GM12872 (cell line): ENCODE data around the gene PPBP.

ENCODE experiments used
- TF ChIP-seq, protein P1 (sequence below): IDR thresholded peaks from 3 replicates; pipeline ENCODE4 v1.5.1; 2011; ENCODE audit warnings: low read depth, mild to moderate bottlenecking, low read length, moderate library complexity; ENCODE audit not compliant: insufficient read depth

PPBP gene

DNA sequence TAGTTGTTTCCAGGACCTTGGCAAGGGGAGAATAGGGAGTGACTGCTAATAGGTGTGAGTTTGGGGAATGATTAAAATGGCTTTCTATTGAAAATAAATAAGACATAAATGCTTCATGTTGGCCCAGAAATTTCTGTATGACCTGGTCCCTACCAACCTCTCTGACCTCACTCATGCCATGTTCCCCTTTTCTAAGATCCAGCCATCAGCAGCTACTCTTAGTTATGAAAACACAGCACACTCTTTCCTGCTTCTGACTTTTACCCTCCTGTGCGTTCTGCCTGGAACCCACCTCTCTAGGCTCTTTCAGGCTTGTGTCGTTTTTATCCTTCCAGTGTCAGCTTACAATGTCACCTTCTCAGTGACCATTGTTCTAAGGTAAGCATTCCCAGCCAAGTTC, 25.3 kb upstream of the PPBP start:
- TF ChIP-seq, protein P1, sequence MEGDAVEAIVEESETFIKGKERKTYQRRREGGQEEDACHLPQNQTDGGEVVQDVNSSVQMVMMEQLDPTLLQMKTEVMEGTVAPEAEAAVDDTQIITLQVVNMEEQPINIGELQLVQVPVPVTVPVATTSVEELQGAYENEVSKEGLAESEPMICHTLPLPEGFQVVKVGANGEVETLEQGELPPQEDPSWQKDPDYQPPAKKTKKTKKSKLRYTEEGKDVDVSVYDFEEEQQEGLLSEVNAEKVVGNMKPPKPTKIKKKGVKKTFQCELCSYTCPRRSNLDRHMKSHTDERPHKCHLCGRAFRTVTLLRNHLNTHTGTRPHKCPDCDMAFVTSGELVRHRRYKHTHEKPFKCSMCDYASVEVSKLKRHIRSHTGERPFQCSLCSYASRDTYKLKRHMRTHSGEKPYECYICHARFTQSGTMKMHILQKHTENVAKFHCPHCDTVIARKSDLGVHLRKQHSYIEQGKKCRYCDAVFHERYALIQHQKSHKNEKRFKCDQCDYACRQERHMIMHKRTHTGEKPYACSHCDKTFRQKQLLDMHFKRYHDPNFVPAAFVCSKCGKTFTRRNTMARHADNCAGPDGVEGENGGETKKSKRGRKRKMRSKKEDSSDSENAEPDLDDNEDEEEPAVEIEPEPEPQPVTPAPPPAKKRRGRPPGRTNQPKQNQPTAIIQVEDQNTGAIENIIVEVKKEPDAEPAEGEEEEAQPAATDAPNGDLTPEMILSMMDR, result no peak

DNA sequence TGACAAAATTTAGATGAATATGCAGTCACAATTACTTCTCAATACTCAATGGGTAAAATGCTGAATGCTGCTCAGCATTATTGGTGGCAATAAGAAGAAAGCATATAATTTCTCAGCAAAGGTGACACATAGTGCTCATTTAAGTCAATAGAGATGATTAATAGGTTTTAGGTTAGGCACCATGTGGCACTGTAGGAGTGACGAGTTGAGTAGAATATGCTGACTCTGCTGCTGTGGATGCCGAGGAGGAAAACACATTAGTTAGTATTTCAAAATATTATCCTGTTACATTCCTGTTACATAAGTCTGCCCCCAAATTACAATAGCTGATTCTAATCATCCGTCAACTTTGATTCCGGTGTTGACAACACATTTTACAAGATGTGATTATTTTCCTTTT, 24.1 kb upstream of the PPBP start:
- TF ChIP-seq, protein P1, result no peak

DNA sequence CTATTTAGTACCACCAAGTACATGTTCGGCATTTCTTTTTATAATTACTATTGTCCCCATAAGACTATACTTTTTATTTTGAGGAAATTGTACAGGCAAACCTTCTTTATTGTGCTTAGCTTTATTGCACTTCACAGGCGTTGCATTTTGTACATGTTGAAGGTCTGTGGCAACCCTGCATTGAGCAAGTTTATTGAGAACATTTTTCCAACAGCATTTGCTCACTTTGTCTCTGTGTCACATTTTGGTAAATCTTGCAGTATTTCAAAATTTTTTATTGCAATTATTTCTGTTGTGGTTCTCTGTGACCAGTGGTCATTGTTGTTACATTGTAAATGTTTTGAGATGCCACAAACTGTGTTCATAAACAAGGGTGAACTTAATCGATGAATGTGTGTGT, 21.3 kb upstream of the PPBP start:
- TF ChIP-seq, protein P1, result no peak

DNA sequence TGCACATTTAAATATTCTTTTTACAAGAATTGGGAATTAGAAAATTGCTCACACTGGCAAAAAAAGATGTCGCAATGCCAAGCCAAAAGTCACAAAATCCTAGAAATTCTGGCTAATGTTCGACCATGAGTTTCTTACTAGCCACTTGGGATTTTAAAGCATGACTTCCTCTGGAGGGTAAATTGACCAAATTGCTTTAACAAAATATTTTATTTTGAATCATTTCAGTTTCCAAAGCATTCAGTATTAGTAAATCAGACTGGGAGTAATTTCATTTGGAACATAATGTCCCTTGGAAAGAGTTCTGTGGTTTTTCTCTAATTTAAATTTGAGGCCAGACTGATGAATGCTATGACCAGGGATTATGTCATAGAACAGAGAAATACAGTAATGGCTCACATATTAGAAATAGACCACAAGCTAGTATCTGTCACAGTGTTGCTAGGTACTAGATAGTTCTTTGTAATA, 18.1 kb upstream of the PPBP start:
- TF ChIP-seq, protein P1, result no peak

DNA sequence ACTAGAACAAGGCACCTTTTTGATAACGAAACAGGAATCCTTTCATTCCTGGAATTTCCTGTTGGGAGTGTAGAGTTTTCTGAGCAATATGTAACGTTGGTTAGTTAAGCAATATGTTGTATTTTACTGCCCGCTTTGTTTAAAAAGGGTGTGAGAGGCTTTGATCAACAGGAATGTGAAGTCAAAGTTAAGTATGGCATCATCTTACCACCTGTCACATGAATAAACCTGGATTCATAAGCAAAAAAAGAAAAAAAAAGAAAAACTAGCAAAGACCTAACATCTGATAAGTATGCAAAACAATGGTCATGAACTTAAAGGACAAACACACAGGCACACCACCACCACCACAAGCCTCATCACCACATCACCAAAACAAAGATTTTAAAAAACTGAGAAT, 17.5 kb upstream of the PPBP start:
- TF ChIP-seq, protein P1, result no peak

DNA sequence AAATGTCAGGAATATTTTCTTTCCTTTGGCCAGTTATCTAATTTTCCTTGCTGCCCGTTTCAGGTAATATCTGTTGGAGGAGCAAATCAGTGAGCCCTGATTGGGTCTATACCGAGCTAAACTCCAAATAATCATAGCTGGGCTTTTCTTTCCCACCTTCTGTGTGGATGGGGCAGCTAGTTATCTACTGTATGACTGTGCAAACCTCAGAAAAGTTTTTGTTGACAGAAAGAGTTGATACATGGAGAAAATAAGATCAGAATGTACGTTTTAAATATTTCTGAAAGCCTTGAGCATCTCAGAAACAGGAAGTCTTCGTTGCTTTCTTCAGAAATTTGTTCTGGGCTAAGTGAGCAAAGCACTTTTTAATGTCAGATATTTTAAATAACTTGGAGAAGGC, 16.7 kb upstream of the PPBP start:
- TF ChIP-seq, protein P1, result no peak

DNA sequence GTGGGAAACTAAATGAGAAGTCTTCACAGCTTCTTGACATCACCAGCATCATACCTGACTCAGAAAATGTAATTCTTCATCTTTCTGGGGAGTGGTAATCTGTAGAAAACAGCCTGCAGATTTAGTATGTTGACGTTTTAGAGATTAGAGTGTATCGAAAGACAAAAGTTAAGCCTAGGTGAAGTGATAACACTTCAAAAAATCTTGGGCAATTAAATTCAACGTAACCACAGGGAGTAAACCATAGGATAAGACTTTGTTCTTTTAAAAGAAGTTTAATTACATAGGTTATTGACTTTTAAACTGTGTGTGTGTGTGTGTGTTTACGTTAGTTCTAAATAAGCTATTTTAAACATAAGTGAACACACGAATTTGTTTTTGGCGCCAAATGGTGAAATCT, 12.3 kb upstream of the PPBP start:
- TF ChIP-seq, protein P1, result no peak
